IMR-90 (cell line): ENCODE results near the gene ZNRD2. TPM values are rescaled to one million over a fixed set of nuclear protein-coding genes. Genes with fewer than 3 reads are reported as not detected.

Source experiments
- ATAC-seq: fragments of 200-7000 bp; cut with Tn5 transposase; 2 replicates; pipeline ENCODE4 v1.9.1; 2020; ENCODE audit warnings: low read depth, mild to moderate bottlenecking, moderate library complexity
- BruUV-seq: library from RNA; stranded (reverse); fragments of 400-500 nt; replicated peaks from 2 replicates; lab custom pipeline; 2021; lab: Mats Ljungman, UMichigan
- CTCF ChIA-PET: fragments of 300-600 bp; formaldehyde crosslinking; extraction: SDS; loops from one replicate; lab custom pipeline; 2021; ENCODE audit warnings: antibody characterized with exemption; lab: Yijun Ruan, JAX
- POLR2A ChIA-PET: fragments of 300-600 bp; sonication (Branson Sonifier 250); formaldehyde crosslinking; loops from one replicate; lab custom pipeline; 2022; ENCODE audit warnings: antibody characterized with exemption; ENCODE audit not compliant: unreplicated experiment; lab: Charles Lee
- DNase-seq: peaks from one replicate; pipeline ENCODE4 v3.0.0; 2013
- H2AFZ ChIP-seq: replicated peaks from 2 replicates; pipeline ENCODE3; 2013; ENCODE audit warnings: low read length, mild to moderate bottlenecking; ENCODE audit not compliant: poor library complexity
- H2AK5ac ChIP-seq: 2 replicates; pipeline ENCODE4 v1.6.1; 2013; ENCODE audit warnings: low read depth, low read length, inconsistent platforms
- H2AK9ac ChIP-seq: replicated peaks from 2 replicates; pipeline ENCODE3; 2013; ENCODE audit warnings: mild to moderate bottlenecking, low read depth, low read length, moderate library complexity; ENCODE audit not compliant: poor library complexity
- H2BK120ac ChIP-seq: 2 replicates; pipeline ENCODE4 v1.6.1; 2013; ENCODE audit warnings: low read depth, low read length, inconsistent platforms
- H2BK15ac ChIP-seq: 3 replicates; pipeline ENCODE4 v1.6.1; 2013; ENCODE audit warnings: low read depth, low read length, inconsistent platforms
- H2BK20ac ChIP-seq: 2 replicates; pipeline ENCODE4 v1.6.1; 2013; ENCODE audit warnings: low read depth, mild to moderate bottlenecking, inconsistent platforms, low read length, moderate library complexity
- H2BK5ac ChIP-seq: 2 replicates; pipeline ENCODE4 v1.6.1; 2013; ENCODE audit warnings: mild to moderate bottlenecking, low read depth, low read length, inconsistent platforms; ENCODE audit not compliant: poor library complexity, severe bottlenecking
- H3K14ac ChIP-seq: replicated peaks from 2 replicates; pipeline ENCODE4 v1.6.1; 2013; ENCODE audit warnings: low read depth, low read length, inconsistent platforms
- H3K18ac ChIP-seq: 2 replicates; pipeline ENCODE4 v1.6.1; 2013; ENCODE audit warnings: low read depth, low read length, control low read depth
- H3K23ac ChIP-seq: 2 replicates; pipeline ENCODE4 v1.6.1; 2013; ENCODE audit warnings: low read depth, low read length, inconsistent platforms
- H3K27ac ChIP-seq: 2 replicates; pipeline ENCODE4 v1.5.1; 2013; ENCODE audit warnings: mild to moderate bottlenecking, control low read depth, low read length; ENCODE audit not compliant: insufficient read depth
- H3K27me3 ChIP-seq: 2 replicates; pipeline ENCODE4 v1.6.1; 2013; ENCODE audit warnings: low read length; ENCODE audit not compliant: control insufficient read depth, insufficient read depth
- H3K36me3 ChIP-seq: 2 replicates; pipeline ENCODE4 v1.6.1; 2013; ENCODE audit warnings: low read length, mixed read lengths; ENCODE audit not compliant: control insufficient read depth, insufficient read depth
- H3K4ac ChIP-seq: 2 replicates; pipeline ENCODE4 v1.6.1; 2013; ENCODE audit warnings: low read depth, low read length, inconsistent platforms
- H3K4me1 ChIP-seq: 2 replicates; pipeline ENCODE4 v1.6.1; 2013; ENCODE audit warnings: low read length, mixed read lengths; ENCODE audit not compliant: control insufficient read depth, insufficient read depth
- H3K4me2 ChIP-seq: 2 replicates; pipeline ENCODE4 v1.6.1; 2013; ENCODE audit warnings: low read depth, mild to moderate bottlenecking, control low read depth, low read length, moderate library complexity
- H3K4me3 ChIP-seq: 2 replicates; pipeline ENCODE4 v1.5.1; 2013; ENCODE audit warnings: low read depth, mild to moderate bottlenecking, control low read depth, low read length, moderate library complexity; ENCODE audit not compliant: insufficient read depth
- H3K56ac ChIP-seq: 2 replicates; pipeline ENCODE4 v1.6.1; 2013; ENCODE audit warnings: low read length, inconsistent platforms; ENCODE audit not compliant: insufficient read depth; ENCODE audit errors: extremely low read depth
- H3K79me1 ChIP-seq, 2 experiments: 2 replicates each; pipeline ENCODE4 v1.6.1; 2013; ENCODE audit warnings: low read length in 2 of 2, inconsistent platforms in 1 of 2, low read depth in 1 of 2
- H3K9ac ChIP-seq: 2 replicates; pipeline ENCODE4 v1.6.1; 2013; ENCODE audit warnings: low read depth, low read length, control low read depth
- H3K9me1 ChIP-seq: 2 replicates; pipeline ENCODE4 v1.6.1; 2013; ENCODE audit warnings: low read length, inconsistent platforms; ENCODE audit not compliant: insufficient read depth
- H3K9me3 ChIP-seq: 2 replicates; pipeline ENCODE4 v1.6.1; 2013; ENCODE audit warnings: low read length; ENCODE audit not compliant: control insufficient read depth, insufficient read depth
- H4K20me1 ChIP-seq: 2 replicates; pipeline ENCODE4 v1.6.1; 2013; ENCODE audit warnings: low read length, inconsistent platforms; ENCODE audit not compliant: insufficient read depth
- H4K5ac ChIP-seq: 2 replicates; pipeline ENCODE4 v1.6.1; 2013; ENCODE audit warnings: mild to moderate bottlenecking, low read depth, low read length, control low read depth
- H4K8ac ChIP-seq, 2 experiments: 2 replicates each; pipeline ENCODE4 v1.6.1; 2013; ENCODE audit warnings: low read depth in 2 of 2, low read length in 2 of 2, control low read depth in 1 of 2, inconsistent platforms in 1 of 2
- H4K91ac ChIP-seq: 2 replicates; pipeline ENCODE4 v1.6.1; 2013; ENCODE audit warnings: low read depth, low read length, inconsistent platforms; ENCODE audit not compliant: insufficient read depth
- MAFK ChIP-seq: IDR thresholded peaks from 2 replicates; pipeline ENCODE4 v1.6.1; 2012; ENCODE audit warnings: low read depth, low read length, improper control_type of control experiment
- WGBS, 2 experiments: methylation state at CpG; one replicate each; pipeline versions ENCODE4 v1.1.5 to v1.1.7; 2013; ENCODE audit warnings: missing lambda C conversion rate in 2 of 2; ENCODE audit not compliant: insufficient read length in 1 of 2; ENCODE audit errors: extremely low coverage in 2 of 2; 5-methylcytosine and 5-hydroxymethylcytosine counted together
- dilution Hi-C: fragments of 300-500 bp; cut with HindIII; formaldehyde crosslinking; loops from one replicate; pipeline ENCODE4 v1.14.3; 2018; ENCODE audit warnings: low sequenced_read_pairs; ENCODE audit not compliant: unreplicated experiment
- in situ Hi-C: fragments of 300-500 bp; cut with MboI; formaldehyde crosslinking; loops from 3 replicates; pipeline ENCODE4 v1.14.3; 2019; ENCODE audit warnings: low sequenced_read_pairs, inconsistent platforms, mixed read lengths
- intact Hi-C: fragments of 100-400 bp; cut with micrococcal nuclease; formaldehyde crosslinking; loops from 2 replicates; pipeline ENCODE4 v1.10.0; 2022
- polyA plus RNA-seq, 3 experiments: library from polyadenylated mRNA; depleted of rRNA; stranded (reverse); fragments of >200 nt; gene quantifications; 2 replicates each; pipeline ENCODE4 v1.2.3, GENCODE V29; 2012; ENCODE audit warnings: low replicate concordance in 1 of 3
- total RNA-seq: library from RNA; depleted of rRNA; stranded (reverse); fragments of >200 nt; gene quantifications from 2 replicates; pipeline ENCODE4 v1.2.3, GENCODE V29; 2012

The ZNRD2 gene
- total and polyA plus RNA-seq, 2 of the 4 experiments (the other 2 are of a cell fraction) = 75.6 to 90.3 TPM

- ATAC-seq = no peak
- BruUV-seq = no TSS peak
- in situ Hi-C loops = no loop called here
These were observed 30.5 kb upstream of the ZNRD2 start for GRCh38 chr11:65539744-65540289.

More at GRCh38 chr11:65539744-65540289, 30.5 kb upstream of the ZNRD2 start:
- 28% methylated on average over 15 of the region's 60 CpGs; no CpG with 5 or more reads in 1 of the 2 experiments for WGBS, 2 experiments
- dilution Hi-C loops = no loop called here
- CTCF ChIA-PET = interaction anchor here (0.9 to 2.8 kb wide), 5 partner anchors 15 to 54 kb away, joined by 3 to 15 read pairs (median 9); partner anchors contain the start of genes FAM89B, SCYL1 and ZNRD2
- 0 out of 2 replicates have a peak overlapping the region, but pooled peaks have one; percentile 16 for H2AK5ac ChIP-seq
- no peak overlapping the region for H3K23ac ChIP-seq
- H2BK20ac ChIP-seq = no peak overlapping the region
- H3K9me1 ChIP-seq = no peaks in the 10 kb centered on the region; the same call in 1 of the 2 replicates
- no peak overlapping the region for H3K14ac ChIP-seq
- peak overlapping the region; percentile 96 for H2AK9ac ChIP-seq
- peak overlapping the region; percentile 93; the same call in 1 of the 2 replicates for H3K4me2 ChIP-seq
- no peak overlapping the region for H3K56ac ChIP-seq
- no peak overlapping the region; the same call in 1 of the 2 replicates for H3K27ac ChIP-seq
- H4K5ac ChIP-seq = no peak overlapping the region
- peak overlapping the region; percentile 100 for H2AFZ ChIP-seq
- H3K9ac ChIP-seq = no peak overlapping the region
- H4K8ac ChIP-seq = no peak overlapping the region
- peaks cover 5% of the 10 kb centered on the region; the same call in 1 of the 2 replicates for H3K4me1 ChIP-seq
- POLR2A ChIA-PET = no interaction called here
- peaks cover 0 to 14% of the 10 kb centered on the region in 2 experiments; a peak in 3 of 4 replicates for H3K79me1 ChIP-seq
- TF ChIP-seq MAFK = no peak
- H4K20me1 ChIP-seq = peaks cover 15% of the 10 kb centered on the region
- peak overlapping the region; percentile 59; the same call in 1 of the 2 replicates for H3K4me3 ChIP-seq
- H2BK5ac ChIP-seq = peak overlapping the region; percentile 45
- H3K27me3 ChIP-seq = no peaks in the 10 kb centered on the region
- H3K9me3 ChIP-seq = no peaks in the 10 kb centered on the region
- peaks cover 44% of the 10 kb centered on the region for H3K36me3 ChIP-seq
- H2BK15ac ChIP-seq = no peak overlapping the region
- H3K18ac ChIP-seq = no peak overlapping the region
- no peak overlapping the region for H2BK120ac ChIP-seq
- no peak overlapping the region; the same call in 1 of the 2 replicates for H4K91ac ChIP-seq
- intact Hi-C loops = loop anchor here (1.0 kb wide), 1 partner anchor 17 kb away; no protein-coding TSS in a partner anchor
- DNase-seq = no peak
- 0 out of 2 replicates have a peak overlapping the region, but pooled peaks have one; percentile 52 for H3K4ac ChIP-seq
